ENCODE measurements around the gene IDS.
"Not testable (repeated sequence)": the region's sequence is repeated elsewhere in the genome, so short reads cannot be mapped to it uniquely, and the experiment has no call there.

The IDS gene

GRCh38 chrX:149528381-149528780 lies 23.3 kb upstream of the IDS start:
- no peak for DNase-seq (ENCODE audit: low read depth)
- TF ChIP-seq CTCF (IDR thresholded peaks at IDR 0.05; ENCODE audit: insufficient read depth, low read depth, low read length, missing control alignments), result no peak
- no peak overlapping the region for H3K4me3 ChIP-seq (ENCODE audit: low read depth, low read length)

- no peak overlapping the region for H3K4me3 ChIP-seq (ENCODE audit: low read depth, low read length)
- TF ChIP-seq CTCF (IDR thresholded peaks at IDR 0.05; ENCODE audit: insufficient read depth, low read depth, low read length, missing control alignments), result peak; percentile 32
- peak; percentile 45 for DNase-seq (ENCODE audit: low read depth)
These were observed 22.6 kb upstream of the IDS start for GRCh38 chrX:149527705-149528104.

- not testable (repeated sequence) for H3K4me3 ChIP-seq (ENCODE audit: low read depth, low read length); DNase-seq (ENCODE audit: low read depth)
These were observed 21.4 kb upstream of the IDS start for GRCh38 chrX:149526318-149527033.

- peak; percentile 69 for DNase-seq (ENCODE audit: low read depth)
- not testable (repeated sequence) for H3K4me3 ChIP-seq (ENCODE audit: low read depth, low read length)
These were observed 20.8 kb upstream of the IDS start for GRCh38 chrX:149525903-149526302.

DNA sequence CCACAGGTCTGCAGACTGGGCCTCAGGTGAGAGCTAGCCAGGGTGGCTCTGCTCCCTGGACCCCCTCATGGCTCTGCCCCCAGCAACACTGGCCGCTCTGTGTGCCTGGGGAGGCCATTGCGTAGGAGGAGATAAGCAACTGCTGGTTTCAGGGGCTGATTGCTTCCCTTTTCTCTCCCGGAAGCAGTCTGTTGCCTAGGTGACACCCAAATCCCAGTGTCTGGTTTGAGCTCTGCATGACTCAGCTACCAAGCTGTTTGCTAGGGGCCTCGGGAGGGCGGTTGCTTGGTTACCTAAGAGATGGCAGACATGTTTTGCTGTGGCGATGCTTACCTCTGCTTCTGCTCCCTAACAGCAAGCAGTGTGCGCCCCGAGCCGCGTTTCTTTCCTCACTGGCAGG lies 20.3 kb upstream of the IDS start:
- peak; percentile 82 for DNase-seq (ENCODE audit: low read depth)
- H3K4me3 ChIP-seq (ENCODE audit: low read depth, low read length), result not testable (repeated sequence)

GRCh38 chrX:149522916-149523315 lies 17.8 kb upstream of the IDS start:
- H3K4me3 ChIP-seq (ENCODE audit: low read depth, low read length), result no peak overlapping the region
- DNase-seq (ENCODE audit: low read depth), result no peak
- no peak for TF ChIP-seq CTCF (IDR thresholded peaks at IDR 0.05; ENCODE audit: insufficient read depth, low read depth, low read length, missing control alignments)

DNA sequence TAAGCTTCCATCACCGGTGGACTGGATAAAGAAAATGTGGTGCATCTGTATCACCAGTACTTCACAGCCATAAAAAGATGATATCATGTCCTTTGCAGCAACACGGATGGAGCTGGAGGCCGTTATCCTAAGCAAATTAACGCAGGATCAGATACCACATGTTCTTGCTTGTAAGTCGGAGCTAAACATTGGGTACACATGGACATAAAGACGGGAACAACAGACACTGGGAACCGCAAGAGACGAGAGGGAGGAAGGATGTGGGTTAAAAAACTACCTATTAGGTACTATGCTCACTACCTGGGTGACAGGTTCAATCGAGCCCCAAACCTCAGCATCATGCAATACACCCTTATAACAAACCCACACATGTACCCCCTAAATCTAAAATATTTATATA lies 16.3 kb upstream of the IDS start:
- no peak for DNase-seq (ENCODE audit: low read depth)
- no peak for TF ChIP-seq CTCF (IDR thresholded peaks at IDR 0.05; ENCODE audit: insufficient read depth, low read depth, low read length, missing control alignments)
- no peak overlapping the region for H3K4me3 ChIP-seq (ENCODE audit: low read depth, low read length)

DNA sequence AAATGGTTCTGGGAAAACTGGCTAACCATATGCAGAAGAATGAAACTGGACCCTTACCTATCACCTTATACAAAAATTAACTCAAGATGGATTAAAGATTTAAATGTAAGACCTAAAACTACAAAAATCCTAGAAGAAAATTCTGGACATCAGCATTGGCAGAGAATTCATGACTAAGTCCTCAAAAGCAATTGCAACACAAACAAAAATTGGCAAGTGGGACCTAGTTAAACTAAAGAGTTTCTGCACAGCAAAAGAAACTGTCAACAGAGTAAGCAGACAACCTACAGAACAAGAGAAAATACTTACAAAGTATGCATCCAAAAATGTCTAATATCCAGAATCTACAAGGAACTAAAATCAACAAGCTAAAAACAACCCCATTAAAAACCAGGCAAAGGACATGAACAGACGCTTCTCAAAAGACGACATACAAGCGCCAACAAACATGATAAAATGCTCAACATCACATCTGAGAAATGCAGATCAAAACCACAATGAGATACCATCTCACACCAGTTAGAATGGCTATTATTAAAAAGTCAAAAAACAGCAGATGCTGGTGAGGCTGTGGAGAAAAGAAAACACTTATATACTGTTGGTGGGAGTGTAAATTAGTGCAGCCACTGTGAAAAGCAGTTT lies 15.7 kb upstream of the IDS start:
- H3K4me3 ChIP-seq (ENCODE audit: low read depth, low read length); DNase-seq (ENCODE audit: low read depth): not testable (repeated sequence)

- H3K4me3 ChIP-seq (ENCODE audit: low read depth, low read length), result no peak overlapping the region
- no peak for DNase-seq (ENCODE audit: low read depth)
- TF ChIP-seq CTCF (IDR thresholded peaks at IDR 0.05; ENCODE audit: insufficient read depth, low read depth, low read length, missing control alignments), result no peak
These were observed 13.1 kb upstream of the IDS start for GRCh38 chrX:149518236-149518635.

Data from GM12865 (cell line).